ENCODE results near the gene XXYLT1.
"Not testable (repeated sequence)": the region's sequence is repeated elsewhere in the genome, so short reads cannot be mapped to it uniquely, and the experiment has no call there.

XXYLT1 gene

GRCh38 chr3:195112361-195112791 lies 158.6 kb downstream of the XXYLT1 start:
- DNase-seq (ENCODE audit: low read depth): no peak

- DNase-seq (ENCODE audit: low read depth): no peak
Measured at GRCh38 chr3:195111766-195112165, 159.2 kb downstream of the XXYLT1 start.

- no peak for DNase-seq (ENCODE audit: low read depth)
Measured at GRCh38 chr3:195111319-195111705, 159.6 kb downstream of the XXYLT1 start.

- DNase-seq (ENCODE audit: low read depth): no peak
Measured at GRCh38 chr3:195110647-195111318, 160.2 kb downstream of the XXYLT1 start.

GRCh38 chr3:195109098-195109657 lies 161.8 kb downstream of the XXYLT1 start:
- DNase-seq (ENCODE audit: low read depth): no peak

GRCh38 chr3:195107593-195107992 lies 163.4 kb downstream of the XXYLT1 start:
- no peak for DNase-seq (ENCODE audit: low read depth)

- DNase-seq (ENCODE audit: low read depth): not testable (repeated sequence)
Measured at GRCh38 chr3:195107031-195107430, 163.9 kb downstream of the XXYLT1 start.

GRCh38 chr3:195106418-195106906 lies 164.5 kb downstream of the XXYLT1 start:
- DNase-seq (ENCODE audit: low read depth): peak; percentile 76

- DNase-seq (ENCODE audit: low read depth): no peak
Measured at GRCh38 chr3:195105841-195106417, 165.0 kb downstream of the XXYLT1 start.

- no peak for DNase-seq (ENCODE audit: low read depth)
Measured at GRCh38 chr3:195105389-195105788, 165.6 kb downstream of the XXYLT1 start.

- DNase-seq (ENCODE audit: low read depth): no peak
Measured at GRCh38 chr3:195104340-195104739, 166.6 kb downstream of the XXYLT1 start.

- no peak for DNase-seq (ENCODE audit: low read depth)
Measured at GRCh38 chr3:195103623-195104022, 167.3 kb downstream of the XXYLT1 start.

- peak; percentile 95 for DNase-seq (ENCODE audit: low read depth)
Measured at GRCh38 chr3:195102609-195103467, 168.1 kb downstream of the XXYLT1 start.

- DNase-seq (ENCODE audit: low read depth): no peak
Measured at GRCh38 chr3:195101927-195102608, 168.9 kb downstream of the XXYLT1 start.

GRCh38 chr3:195101001-195101583 lies 169.9 kb downstream of the XXYLT1 start:
- no peak for DNase-seq (ENCODE audit: low read depth)

GRCh38 chr3:195099951-195100785 lies 170.8 kb downstream of the XXYLT1 start:
- no peak for DNase-seq (ENCODE audit: low read depth)

- no peak for DNase-seq (ENCODE audit: low read depth)
Measured at GRCh38 chr3:195098741-195099525, 172.0 kb downstream of the XXYLT1 start.

- DNase-seq (ENCODE audit: low read depth): peak; percentile 31
Measured at GRCh38 chr3:195097331-195098255, 173.4 kb downstream of the XXYLT1 start.

Data from ELR (cell line).